ENCODE results near the gene KCTD2.
A peak's percentile ranks its signal among the peaks of the same experiment; 100 is the strongest.
"Not testable (repeated sequence)": the region's sequence is repeated elsewhere in the genome, so short reads cannot be mapped to it uniquely, and the experiment has no call there.

Gene KCTD2, protein sequence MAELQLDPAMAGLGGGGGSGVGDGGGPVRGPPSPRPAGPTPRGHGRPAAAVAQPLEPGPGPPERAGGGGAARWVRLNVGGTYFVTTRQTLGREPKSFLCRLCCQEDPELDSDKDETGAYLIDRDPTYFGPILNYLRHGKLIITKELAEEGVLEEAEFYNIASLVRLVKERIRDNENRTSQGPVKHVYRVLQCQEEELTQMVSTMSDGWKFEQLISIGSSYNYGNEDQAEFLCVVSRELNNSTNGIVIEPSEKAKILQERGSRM

DNA sequence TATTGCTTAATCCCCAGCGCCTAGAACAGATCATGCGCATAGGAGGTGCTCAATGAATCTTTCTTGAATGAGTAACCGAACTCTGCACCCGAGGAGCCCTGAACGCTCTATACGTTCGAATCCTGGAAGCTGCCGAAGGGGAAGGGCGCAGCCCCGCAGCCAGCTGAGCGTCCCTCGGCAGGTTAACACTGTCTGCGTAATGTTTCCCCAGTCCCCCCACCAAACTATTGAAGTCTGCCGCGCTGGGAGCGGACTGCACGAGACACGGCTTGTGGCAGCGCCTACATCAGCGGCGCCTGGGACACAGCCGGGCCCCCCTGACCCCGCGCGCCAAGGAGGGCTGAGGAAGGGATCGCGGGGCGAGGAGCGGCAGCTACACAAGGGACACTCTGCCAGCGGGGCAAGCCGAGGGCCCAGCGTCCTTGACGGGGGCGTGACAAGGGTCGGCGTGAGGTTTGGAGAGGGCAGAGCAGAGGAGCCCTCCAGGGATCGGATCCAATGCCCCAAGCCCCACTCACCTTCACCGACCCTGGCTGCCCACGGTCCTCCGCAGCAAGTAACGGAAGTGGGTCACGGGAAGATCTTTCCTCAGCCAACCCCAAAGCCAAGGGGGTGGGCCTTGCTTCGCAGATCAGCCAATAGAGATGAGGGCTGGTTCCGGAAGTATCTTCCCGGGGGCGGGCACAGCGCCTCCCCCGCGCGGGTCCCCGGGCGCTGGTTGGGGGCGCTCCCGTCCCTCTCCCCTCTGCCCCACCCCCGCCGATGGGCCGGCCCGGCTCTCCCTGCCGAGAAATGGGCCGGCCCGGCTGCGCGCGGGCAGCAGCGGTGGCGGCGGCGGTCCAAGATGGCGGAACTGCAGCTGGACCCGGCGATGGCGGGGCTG, at the start of gene KCTD2, which contains the start of gene ATP5PD:
TSS of gene KCTD2 (plus strand) at position 819 of the 883 bp plus-strand sequence. CDS start at position 845, 26 bp downstream.
TSS of gene ATP5PD (minus strand) at position 563 of the 883 bp plus-strand sequence. CDS start 4,319 bp downstream, outside the sequence.
- DNase-seq = peak; percentile 95

DNA sequence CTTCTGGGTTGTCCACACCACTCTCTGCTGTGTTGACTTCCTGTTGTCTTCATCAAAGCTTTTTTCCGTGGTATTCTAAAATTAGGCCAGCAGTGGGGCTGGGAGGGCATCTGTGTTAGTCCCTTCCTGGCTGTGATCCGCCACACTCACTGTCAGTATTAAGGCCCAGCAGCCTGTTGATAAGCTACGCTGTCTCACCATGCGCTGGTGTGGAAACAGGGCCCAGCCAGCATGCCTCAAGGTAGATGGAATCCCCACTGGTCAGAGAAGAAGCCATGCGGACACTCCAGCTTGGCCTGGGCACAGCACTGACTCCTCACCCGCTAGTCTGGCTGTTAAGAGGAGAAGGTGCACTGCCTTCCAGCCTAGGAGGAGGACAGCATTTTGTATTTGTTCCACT, 48.2 kb upstream of the KCTD2 start:
- no peak for DNase-seq

DNA sequence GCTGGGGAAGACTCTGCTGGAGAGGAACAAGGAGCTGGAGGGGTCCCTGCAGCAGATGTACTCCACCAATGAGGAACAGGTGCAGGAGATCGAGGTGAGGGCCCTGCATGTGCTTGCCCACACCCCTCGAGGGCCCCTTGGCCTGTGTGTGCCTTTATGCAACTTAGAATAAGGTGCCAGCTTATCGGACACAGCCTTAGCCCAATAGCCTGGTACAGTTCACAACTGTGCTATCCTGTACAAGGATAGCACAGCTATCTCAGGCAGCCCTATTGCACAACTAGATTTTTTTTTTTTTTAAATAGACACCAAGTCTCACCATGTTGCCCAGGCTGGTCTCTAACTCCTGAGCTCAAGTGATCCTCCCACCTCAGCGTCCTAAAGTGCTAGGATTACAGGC, 47.5 kb upstream of the KCTD2 start:
- no peak for DNase-seq

DNA sequence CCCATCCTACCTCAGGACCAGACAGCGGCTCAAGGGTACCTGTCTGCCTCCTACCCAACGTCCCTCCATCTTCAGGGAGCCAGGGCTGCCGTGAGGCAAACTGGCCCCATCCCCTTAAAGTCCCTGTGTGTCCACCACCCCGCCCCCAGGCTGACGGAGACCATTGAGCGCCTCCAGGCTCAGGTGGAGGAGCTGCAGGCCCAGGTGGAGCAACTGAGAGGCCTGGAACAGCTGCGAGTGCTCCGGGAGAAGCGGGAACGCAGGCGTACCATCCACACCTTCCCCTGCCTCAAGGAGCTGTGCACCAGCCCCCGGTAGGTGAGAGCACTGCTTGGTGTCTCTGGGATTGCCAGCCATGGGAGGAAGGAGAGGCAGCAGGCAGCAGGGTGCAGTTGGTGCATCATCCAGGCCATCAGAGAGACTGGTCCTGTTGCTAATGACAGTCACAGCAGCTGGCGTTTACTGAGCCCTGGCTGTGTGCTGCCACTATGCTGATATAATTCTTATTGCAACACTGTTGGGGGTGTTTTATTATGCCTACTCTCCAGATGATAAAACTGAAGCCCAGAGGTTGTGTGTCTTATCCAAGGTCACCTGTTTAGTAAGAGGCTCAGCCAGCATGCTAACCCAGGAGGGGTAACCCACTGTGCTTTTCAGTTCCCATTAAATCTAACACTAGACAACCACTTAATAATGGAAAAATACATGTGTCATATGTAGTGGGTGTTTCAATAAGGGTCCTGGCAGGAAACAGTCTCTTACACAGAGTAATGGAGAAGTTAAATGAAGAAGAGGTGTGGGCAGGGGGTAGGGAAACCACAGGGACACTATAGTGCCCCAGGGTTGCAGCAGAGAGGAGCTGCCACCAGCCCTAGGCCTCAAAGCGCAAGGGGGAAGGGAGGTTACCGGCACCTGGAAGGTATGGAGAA, 44.8 kb upstream of the KCTD2 start:
- DNase-seq = no peak

DNA sequence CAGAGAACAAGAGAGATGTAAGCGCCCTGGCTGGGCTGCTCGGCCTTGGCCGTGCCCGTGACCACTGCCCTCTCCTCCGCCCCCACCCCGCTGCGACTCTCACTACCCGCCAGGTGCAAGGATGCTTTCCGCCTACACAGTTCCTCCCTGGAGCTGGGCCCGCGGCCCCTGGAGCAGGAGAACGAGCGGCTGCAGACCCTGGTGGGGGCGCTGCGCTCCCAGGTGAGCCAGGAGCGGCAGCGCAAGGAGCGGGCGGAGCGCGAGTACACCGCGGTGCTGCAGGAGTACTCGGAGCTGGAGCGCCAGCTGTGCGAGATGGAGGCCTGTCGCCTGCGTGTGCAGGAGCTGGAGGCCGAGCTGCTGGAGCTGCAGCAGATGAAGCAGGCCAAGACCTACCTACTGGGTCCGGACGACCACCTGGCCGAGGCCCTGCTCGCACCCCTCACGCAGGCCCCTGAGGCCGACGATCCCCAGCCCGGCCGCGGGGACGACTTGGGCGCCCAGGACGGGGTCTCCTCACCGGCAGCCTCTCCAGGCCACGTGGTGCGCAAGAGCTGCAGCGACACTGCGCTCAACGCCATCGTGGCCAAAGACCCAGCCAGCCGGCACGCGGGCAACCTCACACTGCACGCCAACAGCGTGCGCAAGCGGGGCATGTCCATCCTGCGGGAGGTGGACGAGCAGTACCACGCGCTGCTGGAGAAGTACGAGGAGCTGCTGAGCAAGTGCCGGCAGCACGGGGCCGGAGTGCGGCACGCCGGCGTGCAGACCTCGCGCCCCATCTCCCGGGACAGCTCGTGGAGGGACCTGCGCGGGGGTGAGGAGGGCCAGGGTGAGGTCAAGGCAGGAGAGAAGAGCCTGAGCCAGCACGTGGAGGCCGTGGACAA, 43.7 kb upstream of the KCTD2 start:
- no peak for DNase-seq

DNA sequence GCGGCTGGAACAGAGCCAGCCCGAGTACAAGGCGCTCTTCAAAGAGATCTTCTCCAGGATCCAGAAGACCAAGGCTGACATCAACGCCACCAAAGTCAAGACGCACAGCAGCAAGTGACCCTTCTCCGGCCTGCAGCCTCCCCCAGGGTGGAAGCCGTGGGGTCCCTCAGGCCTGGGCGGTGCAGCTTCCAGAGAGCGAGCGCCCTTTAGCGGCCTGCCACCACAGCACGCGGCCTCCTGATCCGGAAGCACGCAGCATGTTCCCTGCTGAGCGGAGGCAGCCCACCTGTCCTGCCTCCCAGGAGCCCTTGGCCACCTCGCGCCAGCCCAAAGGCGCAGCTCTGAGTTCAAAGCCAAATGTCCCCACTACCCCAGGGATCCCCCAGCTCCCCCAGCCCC, 43.1 kb upstream of the KCTD2 start:
- no peak for DNase-seq

DNA sequence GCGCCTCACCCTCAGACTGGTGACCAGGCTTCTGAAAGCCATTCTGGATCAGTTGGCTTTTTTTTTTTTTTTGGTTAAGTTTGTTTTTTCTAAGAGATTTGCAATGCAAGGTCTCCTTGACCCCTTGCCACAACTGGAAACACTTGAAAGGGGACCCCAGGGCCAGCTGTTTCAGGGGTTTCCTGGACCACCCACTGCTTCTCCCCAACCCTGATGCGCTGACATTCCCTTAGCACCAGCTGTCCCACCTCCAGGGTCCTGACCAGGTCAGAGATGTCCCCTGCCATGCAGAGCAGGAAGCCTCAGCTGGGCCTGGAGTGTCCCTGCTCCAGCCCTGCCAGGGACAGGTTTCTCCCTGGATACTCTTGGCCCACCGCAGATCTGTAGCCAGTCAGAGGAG, 42.7 kb upstream of the KCTD2 start:
- no peak for DNase-seq

DNA sequence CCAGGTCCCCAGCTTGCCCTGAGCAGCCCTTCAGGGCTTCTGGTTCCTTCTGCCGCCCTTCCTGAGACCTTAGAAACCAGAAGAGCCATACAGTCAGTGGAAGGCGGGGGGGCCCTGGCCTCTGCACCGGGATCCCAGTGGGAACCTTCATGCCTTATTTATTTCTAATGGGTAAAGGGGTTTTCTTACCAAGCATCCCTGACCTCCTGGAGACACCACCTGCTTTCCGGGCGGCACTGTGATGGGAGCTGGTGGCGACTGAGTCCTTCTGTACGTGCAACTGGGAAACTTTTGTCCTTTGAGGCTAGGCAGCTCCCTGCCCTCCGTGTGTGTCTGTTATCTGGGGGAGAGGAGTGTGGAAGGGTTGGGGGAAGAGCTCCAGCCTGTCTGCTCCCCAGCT, 41.7 kb upstream of the KCTD2 start:
- no peak for DNase-seq

DNA sequence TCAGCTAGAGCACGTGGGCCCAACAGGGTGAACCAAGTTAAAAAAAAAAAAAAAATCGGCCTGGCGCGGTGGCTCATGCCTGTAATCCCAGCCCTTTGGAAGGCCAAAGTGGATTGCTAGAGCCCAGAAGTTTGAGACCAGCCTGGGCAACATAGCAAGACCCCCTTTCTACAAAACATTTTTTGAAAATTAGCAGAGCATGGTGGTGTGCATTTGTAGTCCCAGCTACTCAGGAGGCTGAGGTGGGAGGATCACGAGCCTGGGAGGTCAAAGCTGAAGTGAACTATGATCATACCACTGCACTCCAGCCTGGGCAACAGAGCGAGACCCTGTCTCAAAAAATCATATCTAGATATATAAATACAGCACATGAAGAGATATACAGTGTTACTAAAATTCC, 40.9 kb upstream of the KCTD2 start:
- not testable (repeated sequence) for DNase-seq

DNA sequence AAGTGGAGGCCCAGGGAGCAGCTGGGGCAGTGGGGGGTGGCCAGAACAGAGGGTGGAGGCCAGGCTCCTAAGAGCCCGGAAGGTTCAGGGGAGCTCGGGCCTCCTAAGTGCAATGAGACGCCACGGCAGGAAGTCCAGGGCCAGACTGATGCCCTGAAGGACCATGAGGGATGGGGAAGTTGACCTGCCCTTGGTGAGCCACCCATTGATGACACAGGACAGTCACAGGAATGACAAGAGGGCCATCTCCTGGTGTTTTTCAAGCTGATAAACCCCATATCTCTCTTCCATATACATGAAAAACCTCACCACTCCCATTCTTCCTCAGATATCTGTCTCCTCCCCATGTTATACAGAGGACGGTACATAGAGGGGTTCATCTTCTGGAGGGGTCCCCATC, 40.4 kb upstream of the KCTD2 start:
- DNase-seq = no peak

DNA sequence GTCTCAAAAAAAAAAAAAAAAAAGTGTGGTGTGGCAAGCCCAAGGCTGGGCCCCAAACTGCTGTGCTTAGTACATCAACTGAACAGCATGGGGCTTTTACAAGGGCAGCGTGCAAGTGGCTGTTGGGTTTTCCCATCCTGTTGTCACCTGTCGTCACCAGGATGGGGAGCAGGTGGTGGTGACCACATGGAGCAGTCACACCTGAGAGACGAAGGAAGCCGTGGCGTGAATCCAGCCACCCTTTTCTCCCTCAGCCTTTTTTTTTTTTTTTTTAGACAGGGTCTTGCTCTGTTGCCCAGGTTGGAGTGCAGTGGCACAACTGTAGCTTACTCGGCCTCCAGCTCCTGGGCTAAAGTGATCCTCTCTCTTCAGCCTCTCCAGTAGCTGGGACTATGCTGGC, 38.7 kb upstream of the KCTD2 start:
- no peak for DNase-seq

DNA sequence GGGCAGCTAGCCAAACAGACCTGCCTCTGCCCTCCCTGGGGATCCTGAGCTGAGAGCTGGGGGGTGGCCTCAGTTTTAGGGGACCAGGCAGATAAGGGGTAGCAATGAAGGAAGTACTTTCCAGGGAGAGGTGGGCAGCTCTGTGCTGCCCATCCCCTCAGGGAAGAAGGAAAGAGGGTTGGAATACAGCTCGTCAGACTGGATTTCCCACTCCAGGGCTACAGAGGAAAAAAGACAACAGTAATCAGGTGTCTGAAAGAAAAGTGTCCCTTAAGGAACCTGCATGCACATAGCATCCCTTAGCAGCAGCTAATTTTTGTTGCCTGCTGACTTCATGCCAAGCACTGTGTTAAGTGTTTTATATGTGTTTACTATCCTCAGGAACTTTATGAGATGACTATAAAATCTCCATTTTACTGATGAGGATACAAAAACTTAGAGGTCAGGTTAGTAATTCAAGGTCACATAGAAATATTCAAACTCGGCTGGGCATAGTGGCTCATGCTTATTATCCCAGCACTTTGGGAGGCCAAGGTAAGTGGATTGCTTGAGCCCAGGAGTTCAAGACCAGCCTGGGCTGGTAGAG, 37.8 kb upstream of the KCTD2 start:
- DNase-seq = no peak

DNA sequence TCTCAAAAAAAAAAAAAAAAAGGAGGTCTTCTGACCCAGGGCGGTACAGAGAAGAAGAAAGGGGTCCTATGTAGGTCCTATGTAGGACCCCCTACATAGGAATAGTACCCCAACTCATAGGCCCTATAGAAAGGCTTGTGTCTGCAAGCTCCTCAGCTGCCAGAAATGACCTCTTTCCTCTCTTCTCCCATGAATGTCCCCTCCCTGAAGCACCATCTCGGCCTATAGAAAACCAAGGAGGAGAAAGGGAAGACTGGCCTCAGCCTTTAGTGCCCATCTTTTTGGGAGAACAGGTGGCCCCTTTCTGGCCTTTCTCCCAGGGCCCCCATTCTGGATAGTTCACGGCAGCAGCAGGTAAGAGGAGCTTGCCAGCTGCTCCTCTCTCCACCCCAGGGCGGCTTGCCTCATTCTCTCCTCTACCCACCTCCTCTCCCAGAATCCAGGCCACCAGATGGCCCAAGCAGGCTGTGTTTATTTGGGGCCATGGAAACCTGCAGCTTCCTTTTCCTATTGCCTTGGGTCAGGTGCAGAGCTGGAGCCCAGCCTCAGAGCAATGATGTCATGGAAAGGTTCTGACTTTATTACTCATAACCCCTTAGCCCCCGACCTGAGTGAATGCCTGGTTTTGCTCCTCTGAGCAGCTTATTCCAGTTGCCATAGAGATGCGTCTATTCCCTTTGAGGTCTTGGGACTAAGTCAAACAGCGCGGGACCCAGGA, 36.2 kb upstream of the KCTD2 start:
- peak; percentile 8 for DNase-seq

DNA sequence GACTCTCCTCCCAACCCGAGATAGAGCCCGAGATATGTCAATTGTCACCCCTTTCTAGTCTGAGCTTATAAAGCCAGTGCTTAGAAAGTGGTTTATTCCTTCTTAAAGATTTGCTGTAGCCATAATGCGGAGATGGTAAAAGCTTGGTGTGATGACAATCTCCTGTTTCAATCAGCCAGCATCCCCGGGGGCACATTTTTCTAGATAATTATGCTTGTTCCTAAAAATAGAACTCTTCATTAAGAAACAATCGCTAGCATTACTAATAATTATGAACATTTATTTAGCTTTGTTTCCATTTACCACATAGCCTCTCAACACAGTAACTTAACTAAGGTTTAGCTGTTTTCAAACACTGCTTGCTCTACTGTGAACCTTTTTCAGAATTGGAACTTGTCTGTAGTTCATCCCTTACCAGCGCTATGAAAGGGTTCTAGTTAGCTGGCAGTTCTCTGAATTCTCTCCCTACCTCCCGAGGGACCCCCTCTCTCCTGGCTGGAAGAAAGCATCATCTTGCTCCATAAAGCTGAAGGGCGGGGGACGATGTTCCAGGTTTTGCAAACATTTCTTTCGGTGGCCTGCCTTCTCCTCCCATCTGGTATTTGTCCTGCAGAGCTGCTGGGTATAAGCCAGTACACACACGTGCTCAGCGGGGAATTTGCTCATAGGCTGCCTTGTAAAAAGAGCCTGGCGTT, 35.5 kb upstream of the KCTD2 start:
- no peak for DNase-seq

DNA sequence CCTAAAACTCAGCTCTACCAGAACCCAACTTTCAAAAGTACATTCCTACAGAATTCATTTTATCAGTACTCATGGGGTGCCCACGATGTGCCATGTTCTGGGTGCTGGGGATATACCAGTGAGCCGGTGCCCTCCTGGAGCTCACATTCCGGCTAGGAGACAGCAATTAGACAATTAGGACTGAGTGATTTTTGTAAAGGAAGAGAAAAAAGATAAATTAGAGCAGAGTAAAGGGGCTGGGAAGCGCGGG, 35.0 kb upstream of the KCTD2 start:
- no peak for DNase-seq

DNA sequence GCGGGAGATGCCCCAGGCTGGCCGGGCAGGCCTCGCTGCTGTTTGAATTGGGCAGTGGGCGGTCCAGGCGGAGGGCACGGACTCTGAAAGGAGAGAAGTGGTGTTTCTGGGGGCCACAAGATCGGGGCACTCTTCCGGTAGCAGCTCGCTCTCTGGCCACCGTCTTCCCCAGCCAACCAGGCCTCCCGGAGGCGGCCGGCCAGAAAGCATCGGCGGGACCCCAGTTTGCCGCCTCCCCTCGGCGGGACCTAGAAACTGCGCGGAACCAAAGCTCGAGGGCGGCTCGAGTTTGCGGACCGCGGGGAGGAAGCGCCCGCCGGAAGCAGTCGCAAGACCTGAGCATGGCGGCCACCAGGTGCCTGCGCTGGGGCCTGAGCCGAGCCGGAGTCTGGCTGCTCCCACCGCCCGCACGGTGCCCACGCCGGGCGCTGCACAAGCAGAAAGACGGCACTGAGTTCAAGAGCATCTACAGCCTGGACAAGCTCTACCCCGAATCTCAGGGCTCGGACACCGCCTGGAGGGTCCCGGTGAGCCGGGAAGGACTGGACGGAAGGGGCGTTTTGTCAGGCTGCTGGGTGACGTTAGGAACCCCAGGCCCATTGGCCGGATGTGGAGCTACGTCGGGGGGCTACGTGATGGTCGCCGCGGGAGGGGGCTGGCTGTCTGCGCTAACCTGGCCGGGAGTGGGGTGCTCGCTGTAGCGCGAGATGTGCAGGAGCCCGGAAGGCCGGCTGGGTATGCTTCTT, 34.5 kb upstream of the KCTD2 start, which contains the start of gene MRPL58:
TSS of gene MRPL58 (plus strand) at position 325 of the 746 bp plus-strand sequence. CDS start at position 342, 17 bp downstream.
- peak; percentile 86 for DNase-seq

DNA sequence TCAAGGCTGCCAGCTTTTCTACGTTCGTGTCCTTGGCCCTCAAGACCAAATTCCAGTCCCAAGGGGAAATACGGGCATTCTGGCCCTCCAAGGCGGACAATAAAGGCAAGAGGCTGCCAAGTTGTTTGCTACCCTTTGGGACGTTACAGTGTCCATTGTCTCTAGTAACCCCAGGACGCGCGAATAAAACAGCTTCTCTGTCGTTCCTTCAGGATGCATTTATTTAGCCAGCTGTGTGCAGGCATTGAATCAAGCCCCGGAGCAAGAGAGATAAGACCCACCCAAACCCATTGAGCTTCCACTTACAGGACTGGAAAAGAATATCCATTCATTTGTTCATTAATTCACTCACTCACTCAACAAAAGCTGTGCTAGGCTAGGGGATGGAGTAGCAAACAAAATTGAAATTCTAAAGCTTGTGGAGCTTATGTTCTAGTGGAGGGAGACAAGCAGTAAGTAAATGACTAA, 33.9 kb upstream of the KCTD2 start:
- DNase-seq = no peak

DNA sequence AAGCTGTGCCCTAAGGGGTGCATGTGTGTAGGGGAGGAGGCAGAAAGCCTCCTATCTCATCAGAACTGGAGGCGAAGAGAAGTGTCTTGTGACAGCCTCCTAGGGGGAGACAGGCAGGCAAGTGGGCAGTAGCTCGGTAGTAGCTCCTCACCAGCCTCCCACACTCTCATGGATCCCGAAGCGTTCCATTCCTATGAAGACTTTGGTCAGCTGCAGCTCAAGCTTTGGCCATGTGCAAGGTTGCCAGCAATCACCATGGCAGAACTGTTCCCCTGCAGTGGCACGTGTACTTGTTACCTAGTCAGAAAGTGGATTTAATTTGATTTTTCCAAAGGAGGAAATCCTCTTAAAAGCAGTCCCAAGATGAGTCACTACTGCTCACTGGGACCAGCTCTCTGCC, 27.9 kb upstream of the KCTD2 start:
- DNase-seq = no peak

DNA sequence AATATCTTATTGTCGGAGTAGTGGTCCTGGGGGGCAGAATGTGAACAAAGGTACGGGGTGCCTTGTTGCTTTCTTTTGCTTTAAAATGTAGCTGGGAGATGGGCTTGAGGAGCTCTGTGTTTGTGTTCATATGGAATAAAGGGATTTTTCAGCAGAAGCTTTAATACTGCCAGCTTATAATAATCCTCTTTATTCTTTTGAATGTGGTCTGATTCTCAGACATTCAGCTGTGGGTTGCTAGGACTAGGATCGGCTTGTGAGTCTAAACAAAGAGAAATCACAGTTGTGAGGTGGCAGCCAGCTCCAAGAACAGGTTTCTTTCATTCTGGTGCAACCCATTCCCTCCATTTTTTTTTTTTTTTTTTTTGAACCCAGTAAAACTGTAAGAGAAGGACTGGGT, 27.3 kb upstream of the KCTD2 start:
- DNase-seq = no peak

All from stimulated activated CD4-positive, alpha-beta T cell treated with anti-CD3 and anti-CD28 coated beads, Interleukin-1b, Interleukin-23, amount 100 ng/mL, for 48 hours (primary cell).